Activated T-helper 17 cell treated with anti-CD3 and anti-CD28 coated beads, Interleukin-2, amount 50 U/mL, for 72 hours (primary cell): ENCODE data around the gene EID3. TPM values are rescaled to one million over a fixed set of nuclear protein-coding genes. Genes with fewer than 3 reads are reported as not detected.
"Not testable (repeated sequence)": the region's sequence is repeated elsewhere in the genome, so short reads cannot be mapped to it uniquely, and the experiment has no call there.

Experiments
- ATAC-seq: fragments of 150-1000 bp; cut with Tn5 transposase; replicated peaks from 2 replicates; pipeline ENCODE4 v1.10.0; 2021; ENCODE audit warnings: mild to moderate bottlenecking, moderate library complexity
- H3K27ac Mint-ChIP-seq: one replicate; pipeline ENCODE4 v1.8.0; 2022; ENCODE audit warnings: mixed read lengths
- H3K27me3 Mint-ChIP-seq: one replicate; pipeline ENCODE4 v1.8.0; 2022; ENCODE audit warnings: mixed read lengths
- H3K36me3 Mint-ChIP-seq: one replicate; pipeline ENCODE4 v1.8.0; 2022; ENCODE audit warnings: low read depth, mild to moderate bottlenecking, mixed read lengths
- H3K4me1 Mint-ChIP-seq: one replicate; pipeline ENCODE4 v1.8.0; 2022; ENCODE audit warnings: mixed read lengths
- H3K4me3 Mint-ChIP-seq: one replicate; pipeline ENCODE4 v1.8.0; 2022; ENCODE audit warnings: mild to moderate bottlenecking, mixed read lengths
- H3K9me3 Mint-ChIP-seq: one replicate; pipeline ENCODE4 v1.8.0; 2022; ENCODE audit warnings: mixed read lengths
- total RNA-seq, 2 donors: library from RNA; stranded (reverse); gene quantifications; one replicate each; pipeline ENCODE4 v1.2.3, GENCODE V29; 2022

EID3 gene
- total RNA-seq, 2 donors from 2014 or later = 3.0 to 7.3 TPM

DNA sequence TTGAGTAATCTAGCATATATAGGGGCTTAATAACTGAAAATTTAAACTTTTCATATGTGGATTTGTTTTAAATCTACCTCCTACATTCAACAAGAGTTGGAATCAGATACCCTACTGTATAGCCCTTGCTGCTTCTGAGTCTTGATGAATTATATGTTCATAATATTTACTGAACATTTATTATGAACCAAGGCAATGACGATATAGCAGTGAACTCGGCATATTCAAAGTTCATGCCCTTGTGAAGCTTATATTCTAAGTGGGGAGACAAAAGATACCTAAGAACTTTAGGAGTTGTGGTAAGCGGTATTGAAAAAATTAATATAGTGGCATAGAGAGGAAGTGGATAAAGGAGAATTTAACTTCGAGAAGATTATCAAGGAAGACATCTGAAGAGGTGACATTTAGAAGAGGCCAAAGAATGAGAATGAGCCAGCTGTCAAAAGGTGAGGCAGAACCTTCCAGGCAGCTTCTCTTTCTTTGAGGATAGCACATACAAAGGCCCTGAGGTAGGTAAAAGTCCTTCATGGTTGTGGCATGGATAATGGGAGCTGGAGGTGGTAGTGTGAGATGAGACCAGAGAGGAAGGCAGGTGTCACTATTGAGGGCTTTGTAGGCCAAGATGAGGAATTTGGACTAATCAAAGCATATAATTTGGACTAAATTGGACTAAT is 10.2 kb downstream of the EID3 start:
- ATAC-seq = no peak
- no peaks in the 10 kb centered on the region for H3K9me3 Mint-ChIP-seq
- H3K27me3 Mint-ChIP-seq = no peaks in the 10 kb centered on the region
- H3K4me1 Mint-ChIP-seq = no peaks in the 10 kb centered on the region
- H3K4me3 Mint-ChIP-seq = no peak overlapping the region
- H3K36me3 Mint-ChIP-seq = peaks cover 97% of the 10 kb centered on the region
- peak overlapping the region; percentile 10 for H3K27ac Mint-ChIP-seq

DNA sequence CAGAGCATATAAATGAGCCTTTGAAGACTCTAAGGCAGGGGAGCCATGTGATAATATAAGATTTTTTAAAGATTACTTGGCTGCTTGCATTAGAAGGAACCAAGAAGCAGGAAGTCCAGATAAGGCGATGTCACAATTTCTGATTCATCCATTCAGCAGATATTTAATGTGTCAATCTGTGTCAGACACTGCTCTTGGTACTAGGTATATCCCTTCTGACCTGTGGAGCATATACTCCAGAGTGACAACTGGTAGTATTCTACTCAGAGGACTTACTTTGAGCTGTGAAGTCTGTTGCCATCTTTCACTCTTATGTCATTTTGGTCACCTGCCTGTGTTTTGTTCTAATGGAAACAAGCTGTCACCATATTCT is 10.7 kb downstream of the EID3 start:
- Mint-ChIP-seq H3K27me3 (no peaks in the 10 kb centered on the region), H3K36me3 (peaks cover 97% of the 10 kb centered on the region), H3K9me3 (no peaks in the 10 kb centered on the region), H3K4me1 (no peaks in the 10 kb centered on the region), H3K4me3 (no peak overlapping the region), H3K27ac (peak overlapping the region; percentile 10)
- no peak for ATAC-seq

DNA sequence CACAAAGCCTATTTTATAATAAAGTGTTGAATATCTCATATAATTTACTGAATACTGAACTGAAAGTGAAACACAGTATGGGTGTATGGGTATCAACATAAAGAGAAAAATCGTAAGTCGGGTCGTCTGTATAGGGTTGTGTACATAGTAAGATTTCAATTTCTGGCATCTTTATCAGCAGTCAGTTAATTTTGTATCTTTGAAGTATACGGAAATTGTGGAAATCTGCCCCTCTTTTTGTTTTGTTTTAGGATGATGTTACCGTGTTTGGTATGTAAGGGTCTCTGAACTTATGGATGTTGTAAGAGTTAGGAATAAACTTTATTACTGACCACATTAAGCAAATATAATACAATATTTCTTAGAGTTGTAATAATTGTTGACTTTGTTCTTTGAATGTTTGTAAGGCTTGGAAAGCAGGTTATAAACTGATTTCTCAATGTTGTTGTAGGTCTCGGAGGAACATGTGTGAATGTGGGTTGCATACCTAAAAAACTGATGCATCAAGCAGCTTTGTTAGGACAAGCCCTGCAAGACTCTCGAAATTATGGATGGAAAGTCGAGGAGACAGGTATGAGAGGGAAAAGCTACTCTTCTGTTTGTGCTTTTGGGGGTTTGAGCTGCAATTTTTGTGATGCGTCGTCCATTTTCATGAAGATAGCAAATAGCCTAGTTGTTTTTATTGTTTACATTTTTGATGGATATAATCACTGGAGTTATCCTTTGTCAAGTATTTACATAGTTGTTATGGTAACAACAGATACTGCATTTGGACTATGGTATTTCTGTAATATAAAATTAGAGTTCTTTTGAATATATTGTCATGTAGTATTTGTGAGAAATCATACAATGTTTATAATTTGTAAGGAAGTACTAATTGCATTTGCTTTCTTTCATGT is 12.0 kb downstream of the EID3 start:
- Mint-ChIP-seq H3K4me1 (no peaks in the 10 kb centered on the region), H3K4me3 (no peak overlapping the region), H3K27me3 (no peaks in the 10 kb centered on the region), H3K9me3 (no peaks in the 10 kb centered on the region), H3K27ac (no peak overlapping the region), H3K36me3 (peaks cover 100% of the 10 kb centered on the region)
- ATAC-seq = no peak

DNA sequence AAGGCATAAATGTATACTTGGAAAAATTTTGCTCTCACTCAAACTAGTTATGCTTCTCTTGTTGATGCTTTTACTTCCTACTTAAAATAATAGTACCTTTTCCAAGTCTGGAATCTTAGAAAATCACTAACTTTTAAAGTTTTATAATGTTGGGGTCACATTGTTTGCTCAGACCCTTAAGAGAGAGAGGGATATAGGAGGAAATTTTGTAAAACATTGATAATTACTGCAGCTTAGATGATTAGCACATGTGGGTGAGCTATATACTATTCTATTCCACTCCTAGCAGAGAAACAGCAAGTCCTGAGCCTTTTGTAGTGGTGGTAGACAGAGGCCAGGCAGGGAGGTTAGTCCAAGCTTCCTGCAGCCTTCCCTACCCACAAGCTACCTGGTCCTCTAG is 13.4 kb downstream of the EID3 start:
- Mint-ChIP-seq H3K27me3 (no peaks in the 10 kb centered on the region), H3K36me3 (peaks cover 100% of the 10 kb centered on the region)

DNA sequence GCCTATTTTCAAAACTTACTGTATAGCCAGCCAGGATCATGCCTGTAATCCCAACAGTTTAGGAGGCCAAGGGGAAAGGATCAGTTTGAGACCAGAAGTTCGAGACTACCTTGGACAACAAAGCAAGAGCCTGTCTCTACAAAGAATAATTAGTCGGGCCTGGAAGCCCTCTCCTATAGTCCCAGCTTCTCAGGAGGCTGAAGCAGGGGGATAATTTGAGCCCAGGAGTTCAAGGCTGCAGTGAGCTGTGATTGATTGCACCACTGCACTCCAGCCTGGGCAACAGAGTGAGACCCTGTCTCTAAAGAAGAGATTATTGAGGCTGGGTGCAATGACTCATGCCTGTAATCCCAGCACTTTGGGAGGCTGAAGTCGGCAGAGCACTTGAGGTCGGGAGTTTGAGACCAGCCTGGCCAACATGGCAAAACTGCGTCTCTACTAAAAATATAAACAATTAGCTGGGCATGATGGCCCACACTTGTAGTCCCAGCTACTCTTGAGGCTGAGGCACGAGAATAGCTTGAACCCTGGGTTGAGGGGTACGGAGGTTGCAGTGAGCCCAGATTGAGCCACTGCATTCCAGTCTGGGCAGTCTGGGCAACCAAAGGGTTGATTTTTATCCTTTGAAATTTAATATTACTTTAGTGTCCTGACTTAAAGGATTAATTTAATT is 14.1 kb downstream of the EID3 start:
- no peaks in the 10 kb centered on the region for H3K9me3 Mint-ChIP-seq
- H3K4me3 Mint-ChIP-seq = no peak overlapping the region
- H3K27ac Mint-ChIP-seq = no peak overlapping the region
- H3K36me3 Mint-ChIP-seq = peaks cover 98% of the 10 kb centered on the region
- H3K4me1 Mint-ChIP-seq = no peaks in the 10 kb centered on the region
- H3K27me3 Mint-ChIP-seq = no peaks in the 10 kb centered on the region
- no peak for ATAC-seq

More for the DNA sequence above, 13.4 kb downstream of the EID3 start:
- H3K27ac Mint-ChIP-seq = no peak overlapping the region
- no peak overlapping the region for H3K4me3 Mint-ChIP-seq
- H3K9me3 Mint-ChIP-seq = no peaks in the 10 kb centered on the region
- no peaks in the 10 kb centered on the region for H3K4me1 Mint-ChIP-seq
- no peak for ATAC-seq

DNA sequence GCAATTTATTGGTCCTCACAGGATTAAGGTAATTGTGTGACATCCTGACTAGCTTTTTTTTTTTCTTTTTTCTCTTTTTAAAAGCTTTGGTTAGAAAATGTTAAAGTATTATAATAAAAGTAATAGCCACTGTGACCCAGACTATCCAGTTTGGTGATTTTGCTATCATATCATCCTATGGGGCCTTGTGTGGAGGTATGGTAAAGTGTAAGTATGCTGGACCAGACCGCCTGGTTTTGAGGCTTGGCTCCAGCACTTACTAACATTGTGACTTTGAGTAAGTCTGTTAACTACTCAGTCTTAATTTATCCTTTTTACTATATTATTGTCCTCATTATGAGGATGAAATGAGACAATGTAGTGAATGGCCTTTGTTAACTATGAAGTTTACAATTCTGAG is 15.5 kb downstream of the EID3 start:
- H3K9me3 Mint-ChIP-seq = no peaks in the 10 kb centered on the region
- no peak for ATAC-seq

DNA sequence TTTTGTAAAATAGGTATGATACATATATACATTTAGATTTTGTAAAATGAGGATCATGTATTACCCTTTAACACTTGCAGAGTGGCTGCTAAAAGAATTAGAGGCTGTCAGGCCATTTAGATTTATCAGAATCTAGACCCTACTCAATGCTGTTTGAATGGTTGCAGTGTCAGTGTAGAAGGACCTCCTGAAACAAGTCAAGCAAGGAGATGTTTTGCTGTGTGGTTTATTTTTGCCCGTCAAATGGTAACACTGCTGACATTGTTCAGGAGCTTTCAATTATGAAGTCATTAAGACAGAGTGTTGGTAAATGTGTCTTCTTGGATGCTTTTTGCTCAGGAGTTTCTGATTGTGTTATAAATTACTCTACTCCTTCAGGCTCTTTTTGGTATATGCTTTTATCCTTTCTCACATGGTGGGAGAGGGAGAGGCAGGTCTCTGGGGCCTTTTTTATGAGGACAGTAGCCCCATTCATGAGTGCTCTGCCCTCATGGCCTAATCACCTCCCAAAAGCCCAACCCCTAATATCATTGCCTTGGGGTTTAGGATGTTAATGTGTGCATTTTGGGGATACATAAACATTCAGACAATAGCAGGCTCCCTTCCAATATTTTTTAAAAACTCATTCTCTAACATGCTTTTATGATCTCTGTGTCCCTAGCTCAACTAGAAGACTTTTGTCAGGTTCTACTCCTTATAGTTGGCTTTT is 16.5 kb downstream of the EID3 start:
- no peaks in the 10 kb centered on the region for H3K27me3 Mint-ChIP-seq
- H3K9me3 Mint-ChIP-seq = no peaks in the 10 kb centered on the region
- peaks cover 89% of the 10 kb centered on the region for H3K36me3 Mint-ChIP-seq
- H3K4me3 Mint-ChIP-seq = no peak overlapping the region
- no peaks in the 10 kb centered on the region for H3K4me1 Mint-ChIP-seq
- no peak overlapping the region for H3K27ac Mint-ChIP-seq
- ATAC-seq = no peak

More for the DNA sequence above, 15.5 kb downstream of the EID3 start:
- no peak overlapping the region for H3K4me3 Mint-ChIP-seq
- H3K27ac Mint-ChIP-seq = no peak overlapping the region
- H3K36me3 Mint-ChIP-seq = peaks cover 89% of the 10 kb centered on the region
- H3K4me1 Mint-ChIP-seq = no peaks in the 10 kb centered on the region
- no peaks in the 10 kb centered on the region for H3K27me3 Mint-ChIP-seq

DNA sequence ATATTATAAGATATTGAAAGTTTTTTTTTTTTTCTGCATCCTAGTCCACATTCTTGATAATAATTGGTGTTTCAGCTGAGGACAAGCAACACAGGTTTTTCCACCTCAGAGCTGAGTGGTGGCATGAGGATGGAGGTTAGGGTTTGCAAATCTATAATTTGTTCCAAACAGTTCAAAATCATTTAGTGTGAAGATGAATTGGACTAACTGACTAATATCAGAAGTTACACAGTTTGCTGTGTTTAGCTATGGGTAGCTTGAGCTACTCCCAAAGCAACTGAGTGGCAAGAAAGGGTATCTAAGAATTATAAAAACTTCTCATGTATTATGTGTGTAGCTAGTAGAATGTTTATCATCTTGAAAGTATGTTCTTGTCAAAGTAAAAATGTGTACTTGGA is 17.1 kb downstream of the EID3 start:
- no peaks in the 10 kb centered on the region for H3K4me1 Mint-ChIP-seq
- ATAC-seq = no peak
- no peak overlapping the region for H3K4me3 Mint-ChIP-seq
- peaks cover 89% of the 10 kb centered on the region for H3K36me3 Mint-ChIP-seq
- no peaks in the 10 kb centered on the region for H3K9me3 Mint-ChIP-seq
- H3K27me3 Mint-ChIP-seq = no peaks in the 10 kb centered on the region
- H3K27ac Mint-ChIP-seq = no peak overlapping the region

DNA sequence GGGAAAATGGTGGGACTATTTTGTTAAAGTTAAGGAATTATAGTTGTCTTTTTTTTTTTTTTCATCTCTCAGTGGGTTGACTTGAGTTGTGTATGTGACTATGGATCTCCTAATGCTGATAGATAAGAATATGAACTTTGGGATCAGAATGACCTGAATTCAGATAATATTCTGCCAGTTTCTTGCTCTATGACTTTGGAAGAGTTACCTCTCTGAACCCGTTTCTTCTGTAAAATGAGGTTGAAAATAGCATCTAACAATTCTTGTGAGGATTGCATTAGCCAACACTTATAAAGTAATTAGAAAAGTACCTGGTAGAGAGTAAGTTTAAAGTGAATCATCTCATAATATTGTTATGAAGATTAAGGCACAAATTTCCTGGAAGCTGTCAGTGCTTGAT is 18.4 kb downstream of the EID3 start:
- no peak for ATAC-seq
- Mint-ChIP-seq H3K4me3 (no peak overlapping the region), H3K36me3 (peaks cover 89% of the 10 kb centered on the region), H3K27me3 (no peaks in the 10 kb centered on the region), H3K9me3 (no peaks in the 10 kb centered on the region), H3K4me1 (no peaks in the 10 kb centered on the region), H3K27ac (no peak overlapping the region)

DNA sequence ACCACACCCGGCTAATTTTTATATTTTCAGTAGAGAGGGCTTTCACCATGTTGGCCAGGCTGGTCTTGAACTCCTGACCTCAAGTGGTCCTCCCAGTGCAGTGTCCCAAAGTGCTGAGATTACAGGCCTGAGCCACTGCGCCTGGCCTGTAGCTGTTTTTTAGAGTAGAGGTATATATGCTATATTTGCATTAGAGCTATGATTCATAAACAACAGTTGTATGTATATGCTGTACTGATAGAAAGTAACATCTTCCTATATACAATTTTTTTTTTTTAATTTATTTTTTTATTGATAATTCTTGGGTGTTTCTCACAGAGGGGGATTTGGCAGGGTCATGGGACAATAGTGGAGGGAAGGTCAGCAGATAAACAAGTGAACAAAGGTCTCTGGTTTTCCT is 19.0 kb downstream of the EID3 start:
- H3K36me3 Mint-ChIP-seq = peaks cover 89% of the 10 kb centered on the region

DNA sequence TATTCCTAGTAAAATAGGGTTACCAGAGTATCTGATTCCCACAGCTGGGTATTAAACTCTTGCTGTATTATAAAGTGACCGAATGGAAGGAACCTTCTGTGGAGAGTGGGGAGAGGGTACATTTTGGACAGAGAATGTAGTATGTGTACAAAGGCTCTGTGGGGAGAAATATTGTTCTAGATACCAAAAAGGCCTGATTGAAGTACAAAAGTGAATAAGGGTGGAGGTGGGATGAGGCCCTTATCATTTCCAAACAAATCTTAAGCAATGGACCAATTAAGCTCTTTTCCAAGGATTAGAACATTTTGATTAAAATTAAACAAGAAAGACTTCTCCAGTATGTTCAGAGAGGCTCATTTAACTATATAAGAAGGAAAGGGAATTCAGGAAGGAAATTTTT is 20.4 kb downstream of the EID3 start:
- Mint-ChIP-seq H3K36me3 (peaks cover 89% of the 10 kb centered on the region), H3K27me3 (no peaks in the 10 kb centered on the region), H3K4me3 (no peak overlapping the region), H3K9me3 (no peaks in the 10 kb centered on the region), H3K27ac (no peak overlapping the region), H3K4me1 (no peaks in the 10 kb centered on the region)
- ATAC-seq = no peak

More for the DNA sequence above, 19.0 kb downstream of the EID3 start:
- not testable (repeated sequence) for H3K4me3 Mint-ChIP-seq, H3K27me3 Mint-ChIP-seq, H3K27ac Mint-ChIP-seq, H3K9me3 Mint-ChIP-seq, H3K4me1 Mint-ChIP-seq, ATAC-seq

DNA sequence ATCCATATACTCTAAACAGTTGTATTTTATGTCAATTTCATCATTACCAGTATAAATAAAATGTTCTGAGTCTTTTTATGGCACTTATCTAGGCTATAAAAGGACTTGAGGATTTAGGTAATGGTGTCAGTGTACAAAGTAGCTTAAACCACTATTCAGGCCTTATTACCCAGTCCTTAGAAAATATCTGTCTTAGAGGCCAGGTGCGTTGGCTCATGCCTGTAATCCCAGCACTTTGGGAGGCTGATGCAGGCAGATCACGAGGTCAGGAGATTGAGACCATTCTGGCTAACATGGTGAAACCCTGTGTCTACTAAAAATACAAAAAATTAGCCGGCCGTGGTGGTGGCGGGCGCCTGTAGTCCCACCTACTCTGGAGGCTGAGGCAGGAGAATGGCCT is 24.7 kb downstream of the EID3 start:
- not testable (repeated sequence) for ATAC-seq, H3K27ac Mint-ChIP-seq, H3K4me3 Mint-ChIP-seq, H3K4me1 Mint-ChIP-seq, H3K27me3 Mint-ChIP-seq, H3K9me3 Mint-ChIP-seq
- H3K36me3 Mint-ChIP-seq = peaks cover 98% of the 10 kb centered on the region

DNA sequence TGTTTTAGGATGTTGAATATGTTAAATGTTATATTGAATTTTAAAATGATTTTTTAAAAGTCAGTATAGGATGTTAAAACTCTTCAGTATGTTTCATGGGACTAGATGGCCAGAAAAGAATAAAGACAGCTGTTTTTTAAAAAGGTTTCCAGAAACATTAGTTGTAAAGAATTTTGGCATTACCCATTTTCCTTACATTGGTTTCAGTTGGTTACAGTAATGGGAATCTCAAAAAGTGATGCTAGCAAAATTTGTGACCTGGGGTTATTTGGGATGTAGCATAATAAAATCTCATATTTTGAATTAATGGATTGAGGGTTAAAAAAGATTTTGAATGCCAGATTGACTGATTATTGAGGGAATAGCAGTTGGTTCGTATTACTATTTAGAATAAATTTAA is 25.3 kb downstream of the EID3 start:
- H3K9me3 Mint-ChIP-seq = no peaks in the 10 kb centered on the region
- no peaks in the 10 kb centered on the region for H3K4me1 Mint-ChIP-seq
- H3K4me3 Mint-ChIP-seq = no peak overlapping the region
- H3K36me3 Mint-ChIP-seq = peaks cover 100% of the 10 kb centered on the region
- no peak overlapping the region for H3K27ac Mint-ChIP-seq
- H3K27me3 Mint-ChIP-seq = no peaks in the 10 kb centered on the region
- no peak for ATAC-seq

DNA sequence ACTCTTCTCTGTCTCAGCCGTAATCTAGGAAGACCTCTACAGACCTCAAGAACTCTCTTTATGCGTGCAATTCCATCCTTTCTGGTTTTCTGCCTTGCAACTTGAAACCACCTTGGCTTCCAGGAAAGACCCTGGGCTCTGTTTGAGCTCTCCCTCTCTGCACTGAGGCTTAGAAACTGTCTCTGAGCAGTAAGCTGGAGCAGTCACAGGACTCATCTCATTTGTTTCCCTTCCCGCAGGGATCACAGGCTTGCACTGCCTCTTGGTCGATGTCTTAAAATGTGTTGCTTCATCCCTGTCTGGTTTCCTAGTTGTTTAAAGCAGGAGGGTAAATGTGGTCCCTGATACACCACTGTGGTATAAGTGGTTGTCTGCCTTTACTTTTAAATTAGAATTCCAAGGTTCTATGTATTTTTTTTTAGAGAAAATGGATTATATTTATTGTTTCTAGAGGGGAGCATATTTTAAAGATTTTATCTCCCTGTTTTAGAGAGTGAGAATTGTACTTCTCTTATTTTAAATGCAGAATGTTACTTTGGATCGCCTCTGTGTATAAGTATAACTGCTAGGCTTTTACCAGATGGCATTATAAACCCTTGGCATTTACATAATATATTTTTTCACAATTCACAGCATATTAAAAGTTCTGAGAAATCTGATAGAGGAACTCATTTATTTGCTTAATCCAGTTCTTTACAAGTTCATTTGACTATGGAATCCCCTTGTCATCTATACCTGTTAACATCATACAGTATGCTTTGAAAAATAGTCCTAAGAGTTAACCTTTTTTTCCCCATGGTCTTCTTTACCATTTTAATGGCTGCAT is 26.4 kb downstream of the EID3 start:
- H3K4me3 Mint-ChIP-seq = no peak overlapping the region
- no peaks in the 10 kb centered on the region for H3K27me3 Mint-ChIP-seq
- no peak for ATAC-seq
- no peaks in the 10 kb centered on the region for H3K9me3 Mint-ChIP-seq
- no peak overlapping the region for H3K27ac Mint-ChIP-seq
- peaks cover 100% of the 10 kb centered on the region for H3K36me3 Mint-ChIP-seq
- H3K4me1 Mint-ChIP-seq = no peaks in the 10 kb centered on the region
